Thyroid gland (tissue), 4 donors: ENCODE data around the gene ZBTB16. TPM values are rescaled to one million over a fixed set of nuclear protein-coding genes. Genes with fewer than 3 reads are reported as not detected.

ENCODE experiments used
- DNase-seq, 2 donors: peaks; one replicate each; pipeline ENCODE4 v3.0.0-alpha.2; 2019
- H3K27ac ChIP-seq, 3 donors: fragments of 200-600 bp; sonication (generic); 1 replicate in 2 of 3; 2 replicates in 1 of 3; pipeline ENCODE4 v1.5.1; 2016 to 2019; ENCODE audit warnings: mild to moderate bottlenecking in 1 of 3, moderate library complexity in 1 of 3
- H3K27me3 ChIP-seq: fragments of 200-600 bp; sonication (generic); one replicate; pipeline ENCODE4 v1.5.1; 2019
- H3K36me3 ChIP-seq, 2 donors: fragments of 200-600 bp; sonication (generic); one replicate each; pipeline ENCODE4 v1.5.1; 2016 to 2019
- H3K4me1 ChIP-seq, 2 donors: fragments of 200-600 bp; sonication (generic); one replicate each; pipeline ENCODE4 v1.5.1; 2017 to 2019
- H3K4me3 ChIP-seq, 3 donors: fragments of 200-600 bp; sonication (generic); replicated peaks in 1 of 3; 1 replicate in 2 of 3; 2 replicates in 1 of 3; pipeline ENCODE4 v1.5.1; 2016; ENCODE audit warnings: mild to moderate bottlenecking in 1 of 3
- H3K9me3 ChIP-seq: fragments of 200-600 bp; sonication (generic); one replicate; pipeline ENCODE4 v1.5.1; 2017
- POLR2A ChIP-seq, 2 donors: fragments of 450-650 bp; IDR thresholded peaks; one replicate each; pipeline ENCODE4 v1.6.1; 2017; ENCODE audit warnings: antibody characterized with exemption in 2 of 2, mild to moderate bottlenecking in 2 of 2, moderate library complexity in 1 of 2
- WGBS, 2 donors: methylation state at CpG; one replicate each; pipeline ENCODE4 v1.1.5; 2017; 5-methylcytosine and 5-hydroxymethylcytosine counted together
- intact Hi-C: fragments of 100-400 bp; cut with DNase I; formaldehyde crosslinking; loops from one replicate; pipeline ENCODE4 v1.15.1; 2023
- total RNA-seq, 4 donors: library from RNA; depleted of rRNA; stranded (reverse); fragments of >200 nt; gene quantifications; one replicate each; pipeline ENCODE4 v1.2.3, GENCODE V29; 2016
- TF ChIP-seq, protein P1 (sequence below), 6 experiments: fragments of 200-600 bp in 3 of 6; fragments of 450-650 bp in 3 of 6; sonication (generic) in 3 of 6; IDR thresholded peaks; one replicate each; pipeline ENCODE4 v1.5.1; 2016 to 2019; ENCODE audit warnings: antibody characterized with exemption in 6 of 6, mild to moderate bottlenecking in 2 of 6, inconsistent platforms in 1 of 6, moderate library complexity in 1 of 6

The ZBTB16 gene
- total RNA-seq, 4 donors from 2014 or later = 157 to 385 (median 177) TPM

GRCh38 chr11:114050258-114050927 lies 9.1 kb upstream of the ZBTB16 start:
- no peaks in the 10 kb centered on the region for H3K9me3 ChIP-seq
- intact Hi-C loops = no loop called here

GRCh38 chr11:114051558-114051957 lies 8.0 kb upstream of the ZBTB16 start:
- no peak for DNase-seq
- H3K4me1 ChIP-seq = peaks cover 0 to 4% of the 10 kb centered on the region in 2 donors
- intact Hi-C loops = no loop called here
- TF ChIP-seq POLR2A (IDR thresholded peaks at IDR 0.05) = no peak
- TF ChIP-seq, protein P1, sequence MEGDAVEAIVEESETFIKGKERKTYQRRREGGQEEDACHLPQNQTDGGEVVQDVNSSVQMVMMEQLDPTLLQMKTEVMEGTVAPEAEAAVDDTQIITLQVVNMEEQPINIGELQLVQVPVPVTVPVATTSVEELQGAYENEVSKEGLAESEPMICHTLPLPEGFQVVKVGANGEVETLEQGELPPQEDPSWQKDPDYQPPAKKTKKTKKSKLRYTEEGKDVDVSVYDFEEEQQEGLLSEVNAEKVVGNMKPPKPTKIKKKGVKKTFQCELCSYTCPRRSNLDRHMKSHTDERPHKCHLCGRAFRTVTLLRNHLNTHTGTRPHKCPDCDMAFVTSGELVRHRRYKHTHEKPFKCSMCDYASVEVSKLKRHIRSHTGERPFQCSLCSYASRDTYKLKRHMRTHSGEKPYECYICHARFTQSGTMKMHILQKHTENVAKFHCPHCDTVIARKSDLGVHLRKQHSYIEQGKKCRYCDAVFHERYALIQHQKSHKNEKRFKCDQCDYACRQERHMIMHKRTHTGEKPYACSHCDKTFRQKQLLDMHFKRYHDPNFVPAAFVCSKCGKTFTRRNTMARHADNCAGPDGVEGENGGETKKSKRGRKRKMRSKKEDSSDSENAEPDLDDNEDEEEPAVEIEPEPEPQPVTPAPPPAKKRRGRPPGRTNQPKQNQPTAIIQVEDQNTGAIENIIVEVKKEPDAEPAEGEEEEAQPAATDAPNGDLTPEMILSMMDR (IDR thresholded peaks at IDR 0.05) = no peak
- WGBS, 2 donors = 82 to 86% methylated on average over 4 of the region's 4 CpGs
- no peaks in the 10 kb centered on the region for H3K36me3 ChIP-seq
- no peak overlapping the region for H3K27ac ChIP-seq
- H3K27me3 ChIP-seq = no peaks in the 10 kb centered on the region
- no peaks in the 10 kb centered on the region for H3K9me3 ChIP-seq
- H3K4me3 ChIP-seq = no peak overlapping the region

More at GRCh38 chr11:114050258-114050927, 9.1 kb upstream of the ZBTB16 start:
- H3K4me3 ChIP-seq = no peak overlapping the region
- DNase-seq = no peak
- 95% methylated on average over 15 of the region's 15 CpGs for WGBS, 2 donors
- H3K27ac ChIP-seq = no peak overlapping the region
- no peaks in the 10 kb centered on the region for H3K4me1 ChIP-seq
- no peaks in the 10 kb centered on the region for H3K27me3 ChIP-seq
- no peak for TF ChIP-seq POLR2A (IDR thresholded peaks at IDR 0.05)
- TF ChIP-seq, protein P1 (IDR thresholded peaks at IDR 0.05) = no peak
- H3K36me3 ChIP-seq = no peaks in the 10 kb centered on the region

GRCh38 chr11:114052160-114052559 lies 7.4 kb upstream of the ZBTB16 start:
- Histone ChIP-seq H3K27ac (no peak overlapping the region), H3K36me3 (no peaks in the 10 kb centered on the region), H3K4me1 (peaks cover 3 to 10% of the 10 kb centered on the region in 2 donors), H3K4me3 (no peak overlapping the region), H3K9me3 (no peaks in the 10 kb centered on the region), H3K27me3 (no peaks in the 10 kb centered on the region)
- intact Hi-C loops = no loop called here
- TF ChIP-seq, protein P1 (IDR thresholded peaks at IDR 0.05) = no peak
- no peak for TF ChIP-seq POLR2A (IDR thresholded peaks at IDR 0.05)
- WGBS, 2 donors = 90 to 95% methylated on average over 5 of the region's 5 CpGs
- DNase-seq = no peak

GRCh38 chr11:114053406-114053805 lies 6.1 kb upstream of the ZBTB16 start:
- Histone ChIP-seq H3K4me3 (no peak overlapping the region), H3K4me1 (peaks cover 6 to 22% of the 10 kb centered on the region in 2 donors), H3K27ac (no peak overlapping the region), H3K27me3 (no peaks in the 10 kb centered on the region), H3K36me3 (no peaks in the 10 kb centered on the region), H3K9me3 (no peaks in the 10 kb centered on the region)
- intact Hi-C loops = no loop called here
- no peak for DNase-seq
- TF ChIP-seq POLR2A (IDR thresholded peaks at IDR 0.05) = no peak
- TF ChIP-seq, protein P1 (IDR thresholded peaks at IDR 0.05) = no peak
- 77 to 98% methylated on average over 2 of the region's 2 CpGs for WGBS, 2 donors

- Histone ChIP-seq H3K27me3 (no peaks in the 10 kb centered on the region), H3K27ac (no peak overlapping the region), H3K4me3 (no peak overlapping the region), H3K4me1 (peaks cover 14 to 30% of the 10 kb centered on the region in 2 donors), H3K36me3 (peaks cover 0 to 2% of the 10 kb centered on the region in 2 donors), H3K9me3 (no peaks in the 10 kb centered on the region)
- no peak for DNase-seq
- intact Hi-C loops = loop anchor here (5.0 kb wide), 2 partner anchors 127 to 207 kb away; no protein-coding TSS in a partner anchor
- no peak for TF ChIP-seq POLR2A (IDR thresholded peaks at IDR 0.05)
- TF ChIP-seq, protein P1 (IDR thresholded peaks at IDR 0.05) = no peak
- WGBS, 2 donors = 82 to 86% methylated on average over 3 of the region's 3 CpGs
Measured at GRCh38 chr11:114054806-114055205, 4.7 kb upstream of the ZBTB16 start.
